GM13977 (cell line): ENCODE data around the gene APOA5.

ENCODE experiments used
- DNase-seq: peaks from one replicate; pipeline ENCODE4 v3.0.0; 2012; ENCODE audit warnings: low spot score
- in situ Hi-C: fragments of 300-500 bp; cut with MboI; formaldehyde crosslinking; loops from one replicate; pipeline ENCODE4 v1.12.0; 2022; ENCODE audit warnings: low sequenced_read_pairs, low pct_unique_long_range_greater_than_20kb, mixed read lengths, inconsistent platforms; ENCODE audit not compliant: unreplicated experiment
- TF ChIP-seq, protein P1 (sequence below): IDR thresholded peaks from 2 replicates; pipeline ENCODE4 v1.5.1; 2012; ENCODE audit warnings: mild to moderate bottlenecking, control low read depth; ENCODE audit not compliant: insufficient read depth; ENCODE audit errors: extremely low read depth, missing control alignments

APOA5 gene

GRCh38 chr11:116796548-116796947, 4.9 kb upstream of the APOA5 start:
- in situ Hi-C loops: loop anchor here (25.0 kb wide), 1 partner anchor 316 kb away; no protein-coding TSS in a partner anchor
- DNase-seq: no peak
- TF ChIP-seq, protein P1, sequence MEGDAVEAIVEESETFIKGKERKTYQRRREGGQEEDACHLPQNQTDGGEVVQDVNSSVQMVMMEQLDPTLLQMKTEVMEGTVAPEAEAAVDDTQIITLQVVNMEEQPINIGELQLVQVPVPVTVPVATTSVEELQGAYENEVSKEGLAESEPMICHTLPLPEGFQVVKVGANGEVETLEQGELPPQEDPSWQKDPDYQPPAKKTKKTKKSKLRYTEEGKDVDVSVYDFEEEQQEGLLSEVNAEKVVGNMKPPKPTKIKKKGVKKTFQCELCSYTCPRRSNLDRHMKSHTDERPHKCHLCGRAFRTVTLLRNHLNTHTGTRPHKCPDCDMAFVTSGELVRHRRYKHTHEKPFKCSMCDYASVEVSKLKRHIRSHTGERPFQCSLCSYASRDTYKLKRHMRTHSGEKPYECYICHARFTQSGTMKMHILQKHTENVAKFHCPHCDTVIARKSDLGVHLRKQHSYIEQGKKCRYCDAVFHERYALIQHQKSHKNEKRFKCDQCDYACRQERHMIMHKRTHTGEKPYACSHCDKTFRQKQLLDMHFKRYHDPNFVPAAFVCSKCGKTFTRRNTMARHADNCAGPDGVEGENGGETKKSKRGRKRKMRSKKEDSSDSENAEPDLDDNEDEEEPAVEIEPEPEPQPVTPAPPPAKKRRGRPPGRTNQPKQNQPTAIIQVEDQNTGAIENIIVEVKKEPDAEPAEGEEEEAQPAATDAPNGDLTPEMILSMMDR: no peak

DNA sequence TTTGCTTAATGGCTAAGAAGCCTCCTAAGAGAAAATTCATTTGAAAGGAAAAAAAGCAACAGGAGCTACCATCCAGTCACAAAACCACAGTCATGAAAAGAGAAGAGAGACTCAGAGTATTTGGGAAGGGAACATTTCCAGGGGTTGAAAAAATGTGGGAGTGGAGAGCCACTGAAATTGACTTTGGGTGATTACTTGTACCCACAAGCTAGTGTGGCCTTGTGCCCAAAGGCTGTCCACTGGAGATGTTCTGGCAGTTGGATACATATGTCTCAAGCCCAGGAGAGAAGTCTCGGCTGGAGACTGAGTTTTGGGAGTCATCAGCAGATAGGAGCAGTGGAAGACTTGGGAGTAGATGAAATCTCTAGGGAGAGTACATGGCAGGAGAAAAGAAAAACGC, 3.2 kb upstream of the APOA5 start:
- TF ChIP-seq, protein P1: no peak
- DNase-seq: no peak
- in situ Hi-C loops: loop anchor here (25.0 kb wide), 1 partner anchor 317 kb away; no protein-coding TSS in a partner anchor

DNA sequence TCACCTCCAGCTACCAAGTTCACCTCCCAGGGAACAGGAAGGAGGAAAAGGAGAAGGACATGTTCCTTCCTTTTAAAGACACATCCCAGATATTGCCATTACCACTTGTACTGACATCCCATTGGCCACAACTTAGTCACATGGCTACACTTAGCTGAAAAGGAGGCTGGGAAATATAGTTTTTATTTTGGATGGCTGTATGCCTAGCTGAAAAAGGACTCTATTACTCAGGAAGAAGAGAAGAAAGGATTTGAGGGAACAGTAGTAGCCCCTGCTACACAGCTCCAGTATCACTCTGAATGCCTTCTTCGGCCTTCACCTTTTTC, 2.1 kb upstream of the APOA5 start:
- in situ Hi-C loops: loop anchor here (25.0 kb wide), 1 partner anchor 319 kb away; no protein-coding TSS in a partner anchor
- TF ChIP-seq, protein P1: no peak
- no peak for DNase-seq

DNA sequence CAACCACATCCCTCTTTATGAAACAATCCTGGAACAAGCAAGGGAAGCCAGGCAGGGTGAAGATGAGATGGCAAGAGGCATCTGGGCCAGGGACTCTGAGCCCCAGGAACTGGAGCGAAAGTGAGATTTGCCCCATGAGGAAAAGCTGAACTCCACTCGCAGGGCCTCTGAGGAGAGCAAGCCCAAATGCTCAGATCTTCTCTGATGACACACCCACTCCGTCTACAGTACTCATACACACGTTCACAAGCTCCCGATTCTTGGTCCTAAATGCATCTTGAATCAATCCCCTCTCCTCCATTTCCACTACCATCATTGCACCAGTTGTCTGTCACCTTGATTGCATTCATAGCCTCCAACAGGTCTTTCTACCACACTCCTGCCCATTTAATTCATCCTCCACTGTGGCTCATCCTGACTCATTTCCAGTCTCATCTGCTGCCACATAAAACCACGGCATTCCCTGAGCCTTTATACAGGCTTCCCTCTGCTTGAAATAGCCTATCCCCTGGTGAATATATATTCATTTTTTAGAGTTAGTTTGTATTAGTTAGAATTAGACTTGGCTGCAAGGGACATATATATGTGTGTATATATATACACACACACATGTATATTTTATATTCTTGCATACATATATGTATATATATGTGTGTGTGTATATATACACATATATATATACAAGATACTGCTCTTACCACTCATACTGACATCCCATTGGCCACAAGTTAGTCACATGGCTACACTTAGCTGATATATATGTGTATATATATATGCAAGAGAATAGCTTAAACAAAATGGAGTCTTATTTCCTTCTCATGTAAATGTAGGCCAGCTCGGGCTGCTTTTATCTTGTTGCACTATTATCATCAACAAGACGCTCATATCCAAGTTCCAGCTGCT, 1.4 kb upstream of the APOA5 start:
- DNase-seq: no peak
- TF ChIP-seq, protein P1: no peak
- in situ Hi-C loops: loop anchor here (25.0 kb wide), 1 partner anchor 319 kb away; no protein-coding TSS in a partner anchor

GRCh38 chr11:116792144-116792868, 627 bp upstream of the APOA5 start:
- TF ChIP-seq, protein P1: no peak
- in situ Hi-C loops: loop anchor here (25.0 kb wide), 1 partner anchor 320 kb away; no protein-coding TSS in a partner anchor
- no peak for DNase-seq

DNA sequence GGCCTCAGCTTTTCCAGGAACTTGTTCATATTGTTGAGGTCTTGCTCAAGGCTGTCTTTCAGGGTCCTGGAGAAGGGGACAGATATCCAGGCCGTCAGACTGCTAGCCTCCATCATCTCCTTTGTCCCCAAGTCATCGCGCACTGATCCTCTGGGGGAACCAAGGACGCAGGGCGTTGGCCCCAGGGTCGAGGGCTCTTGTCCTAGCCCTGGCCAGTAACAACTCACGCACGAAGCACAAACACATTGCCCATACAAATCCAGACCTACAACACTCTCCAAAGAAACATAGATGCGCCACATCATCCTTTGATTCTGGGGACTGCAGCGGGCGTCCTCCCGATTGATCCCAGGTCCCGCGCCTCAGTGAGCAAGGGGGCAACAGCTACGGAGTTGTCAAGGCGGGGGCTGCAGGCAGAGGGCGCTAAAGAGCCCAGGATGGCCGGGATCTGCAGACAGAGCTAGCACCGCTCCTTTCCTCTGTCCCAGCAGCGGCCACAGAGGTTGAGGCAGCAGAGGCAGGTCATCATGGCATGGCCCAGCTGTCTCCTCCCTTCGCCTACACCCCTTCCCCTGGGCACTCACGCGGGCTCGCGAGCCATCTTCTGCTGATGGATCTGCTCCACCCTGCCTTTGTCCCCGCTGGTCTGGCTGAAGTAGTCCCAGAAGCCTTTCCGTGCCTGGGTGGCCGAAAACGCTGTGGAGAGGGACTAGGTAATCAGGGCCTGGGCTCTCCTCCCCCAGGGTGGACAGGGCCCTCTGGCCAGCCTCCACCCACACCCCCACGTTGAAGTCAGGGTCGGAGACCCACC, 472 bp downstream of the APOA5 start:
- in situ Hi-C loops: loop anchor here (25.0 kb wide), 1 partner anchor 321 kb away; no protein-coding TSS in a partner anchor
- TF ChIP-seq, protein P1: peak; percentile 92

More for the DNA sequence above, 472 bp downstream of the APOA5 start:
- peak; percentile 89 for DNase-seq
